IMR-90 (cell line): ENCODE results near the gene TULP4. TPM values are rescaled to one million over a fixed set of nuclear protein-coding genes. Genes with fewer than 3 reads are reported as not detected.

Source experiments
- ATAC-seq: fragments of 200-7000 bp; cut with Tn5 transposase; 2 replicates; pipeline ENCODE4 v1.9.1; 2020; ENCODE audit warnings: low read depth, mild to moderate bottlenecking, moderate library complexity
- BruUV-seq: library from RNA; stranded (reverse); fragments of 400-500 nt; replicated peaks from 2 replicates; lab custom pipeline; 2021; lab: Mats Ljungman, UMichigan
- CTCF ChIA-PET: fragments of 300-600 bp; formaldehyde crosslinking; extraction: SDS; loops from one replicate; lab custom pipeline; 2021; ENCODE audit warnings: antibody characterized with exemption; lab: Yijun Ruan, JAX
- POLR2A ChIA-PET: fragments of 300-600 bp; sonication (Branson Sonifier 250); formaldehyde crosslinking; loops from one replicate; lab custom pipeline; 2022; ENCODE audit warnings: antibody characterized with exemption; ENCODE audit not compliant: unreplicated experiment; lab: Charles Lee
- DNase-seq: peaks from one replicate; pipeline ENCODE4 v3.0.0; 2013
- H2AFZ ChIP-seq: replicated peaks from 2 replicates; pipeline ENCODE3; 2013; ENCODE audit warnings: low read length, mild to moderate bottlenecking; ENCODE audit not compliant: poor library complexity
- H2AK5ac ChIP-seq: 2 replicates; pipeline ENCODE4 v1.6.1; 2013; ENCODE audit warnings: low read depth, low read length, inconsistent platforms
- H2AK9ac ChIP-seq: replicated peaks from 2 replicates; pipeline ENCODE3; 2013; ENCODE audit warnings: mild to moderate bottlenecking, low read depth, low read length, moderate library complexity; ENCODE audit not compliant: poor library complexity
- H2BK120ac ChIP-seq: 2 replicates; pipeline ENCODE4 v1.6.1; 2013; ENCODE audit warnings: low read depth, low read length, inconsistent platforms
- H2BK15ac ChIP-seq: 3 replicates; pipeline ENCODE4 v1.6.1; 2013; ENCODE audit warnings: low read depth, low read length, inconsistent platforms
- H2BK20ac ChIP-seq: 2 replicates; pipeline ENCODE4 v1.6.1; 2013; ENCODE audit warnings: low read depth, mild to moderate bottlenecking, inconsistent platforms, low read length, moderate library complexity
- H2BK5ac ChIP-seq: 2 replicates; pipeline ENCODE4 v1.6.1; 2013; ENCODE audit warnings: mild to moderate bottlenecking, low read depth, low read length, inconsistent platforms; ENCODE audit not compliant: poor library complexity, severe bottlenecking
- H3K14ac ChIP-seq: replicated peaks from 2 replicates; pipeline ENCODE4 v1.6.1; 2013; ENCODE audit warnings: low read depth, low read length, inconsistent platforms
- H3K18ac ChIP-seq: 2 replicates; pipeline ENCODE4 v1.6.1; 2013; ENCODE audit warnings: low read depth, low read length, control low read depth
- H3K23ac ChIP-seq: 2 replicates; pipeline ENCODE4 v1.6.1; 2013; ENCODE audit warnings: low read depth, low read length, inconsistent platforms
- H3K27ac ChIP-seq: 2 replicates; pipeline ENCODE4 v1.5.1; 2013; ENCODE audit warnings: mild to moderate bottlenecking, control low read depth, low read length; ENCODE audit not compliant: insufficient read depth
- H3K27me3 ChIP-seq: 2 replicates; pipeline ENCODE4 v1.6.1; 2013; ENCODE audit warnings: low read length; ENCODE audit not compliant: control insufficient read depth, insufficient read depth
- H3K36me3 ChIP-seq: 2 replicates; pipeline ENCODE4 v1.6.1; 2013; ENCODE audit warnings: low read length, mixed read lengths; ENCODE audit not compliant: control insufficient read depth, insufficient read depth
- H3K4ac ChIP-seq: 2 replicates; pipeline ENCODE4 v1.6.1; 2013; ENCODE audit warnings: low read depth, low read length, inconsistent platforms
- H3K4me1 ChIP-seq: 2 replicates; pipeline ENCODE4 v1.6.1; 2013; ENCODE audit warnings: low read length, mixed read lengths; ENCODE audit not compliant: control insufficient read depth, insufficient read depth
- H3K4me2 ChIP-seq: 2 replicates; pipeline ENCODE4 v1.6.1; 2013; ENCODE audit warnings: low read depth, mild to moderate bottlenecking, control low read depth, low read length, moderate library complexity
- H3K4me3 ChIP-seq: 2 replicates; pipeline ENCODE4 v1.5.1; 2013; ENCODE audit warnings: low read depth, mild to moderate bottlenecking, control low read depth, low read length, moderate library complexity; ENCODE audit not compliant: insufficient read depth
- H3K56ac ChIP-seq: 2 replicates; pipeline ENCODE4 v1.6.1; 2013; ENCODE audit warnings: low read length, inconsistent platforms; ENCODE audit not compliant: insufficient read depth; ENCODE audit errors: extremely low read depth
- H3K79me1 ChIP-seq, 2 experiments: 2 replicates each; pipeline ENCODE4 v1.6.1; 2013; ENCODE audit warnings: low read length in 2 of 2, inconsistent platforms in 1 of 2, low read depth in 1 of 2
- H3K9ac ChIP-seq: 2 replicates; pipeline ENCODE4 v1.6.1; 2013; ENCODE audit warnings: low read depth, low read length, control low read depth
- H3K9me1 ChIP-seq: 2 replicates; pipeline ENCODE4 v1.6.1; 2013; ENCODE audit warnings: low read length, inconsistent platforms; ENCODE audit not compliant: insufficient read depth
- H3K9me3 ChIP-seq: 2 replicates; pipeline ENCODE4 v1.6.1; 2013; ENCODE audit warnings: low read length; ENCODE audit not compliant: control insufficient read depth, insufficient read depth
- H4K20me1 ChIP-seq: 2 replicates; pipeline ENCODE4 v1.6.1; 2013; ENCODE audit warnings: low read length, inconsistent platforms; ENCODE audit not compliant: insufficient read depth
- H4K5ac ChIP-seq: 2 replicates; pipeline ENCODE4 v1.6.1; 2013; ENCODE audit warnings: mild to moderate bottlenecking, low read depth, low read length, control low read depth
- H4K8ac ChIP-seq, 2 experiments: 2 replicates each; pipeline ENCODE4 v1.6.1; 2013; ENCODE audit warnings: low read depth in 2 of 2, low read length in 2 of 2, control low read depth in 1 of 2, inconsistent platforms in 1 of 2
- H4K91ac ChIP-seq: 2 replicates; pipeline ENCODE4 v1.6.1; 2013; ENCODE audit warnings: low read depth, low read length, inconsistent platforms; ENCODE audit not compliant: insufficient read depth
- BHLHE40 ChIP-seq: fragments of 150-350 bp; IDR thresholded peaks from 2 replicates; pipeline ENCODE4 v1.6.1; 2016; ENCODE audit warnings: mild to moderate bottlenecking, low read depth, low read length
- RFX5 ChIP-seq: IDR thresholded peaks from 2 replicates; pipeline ENCODE4 v1.8.0; 2012; ENCODE audit warnings: low read depth, mild to moderate bottlenecking, low read length, moderate library complexity
- SMC3 ChIP-seq: fragments of 150-350 bp; IDR thresholded peaks from 2 replicates; pipeline ENCODE4 v1.6.1; 2016; ENCODE audit warnings: low read depth, mild to moderate bottlenecking, antibody characterized with exemption, low read length, moderate library complexity
- WGBS, 2 experiments: methylation state at CpG; one replicate each; pipeline versions ENCODE4 v1.1.5 to v1.1.7; 2013; ENCODE audit warnings: missing lambda C conversion rate in 2 of 2; ENCODE audit not compliant: insufficient read length in 1 of 2; ENCODE audit errors: extremely low coverage in 2 of 2; 5-methylcytosine and 5-hydroxymethylcytosine counted together
- dilution Hi-C: fragments of 300-500 bp; cut with HindIII; formaldehyde crosslinking; loops from one replicate; pipeline ENCODE4 v1.14.3; 2018; ENCODE audit warnings: low sequenced_read_pairs; ENCODE audit not compliant: unreplicated experiment
- in situ Hi-C: fragments of 300-500 bp; cut with MboI; formaldehyde crosslinking; loops from 3 replicates; pipeline ENCODE4 v1.14.3; 2019; ENCODE audit warnings: low sequenced_read_pairs, inconsistent platforms, mixed read lengths
- intact Hi-C: fragments of 100-400 bp; cut with micrococcal nuclease; formaldehyde crosslinking; loops from 2 replicates; pipeline ENCODE4 v1.10.0; 2022
- polyA plus RNA-seq, 3 experiments: library from polyadenylated mRNA; depleted of rRNA; stranded (reverse); fragments of >200 nt; gene quantifications; 2 replicates each; pipeline ENCODE4 v1.2.3, GENCODE V29; 2012; ENCODE audit warnings: low replicate concordance in 1 of 3
- total RNA-seq: library from RNA; depleted of rRNA; stranded (reverse); fragments of >200 nt; gene quantifications from 2 replicates; pipeline ENCODE4 v1.2.3, GENCODE V29; 2012
- TF ChIP-seq, protein P1 (sequence below): conservative IDR thresholded peaks from 2 replicates; pipeline ENCODE4 v1.5.1; 2012; ENCODE audit warnings: mild to moderate bottlenecking, low read depth, low read length, improper control_type of control experiment

TULP4 gene
- total and polyA plus RNA-seq, 2 of the 4 experiments (the other 2 are of a cell fraction) = 8.1 to 30.6 TPM

GRCh38 chr6:158519300-158519699, 207.0 kb downstream of the TULP4 start:
- Histone ChIP-seq H3K9me1 (no peaks in the 10 kb centered on the region), H2AFZ (no peak overlapping the region), H3K4me2 (no peak overlapping the region), H2BK20ac (no peak overlapping the region), H3K18ac (no peak overlapping the region), H4K8ac (no peak overlapping the region), H3K27me3 (no peaks in the 10 kb centered on the region; the same call in 1 of the 2 replicates), H3K4ac (no peak overlapping the region), H3K23ac (no peak overlapping the region), H4K91ac (no peak overlapping the region), H3K9ac (no peak overlapping the region), H4K20me1 (no peaks in the 10 kb centered on the region), H4K5ac (no peak overlapping the region), H2BK15ac (no peak overlapping the region), H3K27ac (no peak overlapping the region), H3K14ac (no peak overlapping the region), H3K9me3 (no peaks in the 10 kb centered on the region), H2AK5ac (no peak overlapping the region), H3K4me1 (no peaks in the 10 kb centered on the region), H2BK5ac (no peak overlapping the region), H3K79me1 (no peaks in the 10 kb centered on the region), H2AK9ac (no peak overlapping the region), H3K56ac (no peak overlapping the region), H2BK120ac (no peak overlapping the region), H3K4me3 (no peak overlapping the region), H3K36me3 (no peaks in the 10 kb centered on the region)
- ChIA-PET POLR2A (no interaction called here), CTCF (interaction anchor here (0.6 to 1.6 kb wide), 10 partner anchors 9 to 305 kb away, joined by 3 to 8 read pairs (median 4); no protein-coding TSS in a partner anchor)
- in situ Hi-C loops (loop anchor here (10.0 kb wide), 1 partner anchor 294 kb away; no protein-coding TSS in a partner anchor), intact Hi-C loops (loop anchor here (2.0 kb wide), 1 partner anchor 42 kb away; the partner anchor contains the start of gene TMEM181), dilution Hi-C loops (no loop called here)
- WGBS, 2 experiments = no CpG with 5 or more reads among the region's 3 CpGs
- ATAC-seq = no peak
- BruUV-seq = no TSS peak
- no peak for DNase-seq
- TF ChIP-seq, protein P1, sequence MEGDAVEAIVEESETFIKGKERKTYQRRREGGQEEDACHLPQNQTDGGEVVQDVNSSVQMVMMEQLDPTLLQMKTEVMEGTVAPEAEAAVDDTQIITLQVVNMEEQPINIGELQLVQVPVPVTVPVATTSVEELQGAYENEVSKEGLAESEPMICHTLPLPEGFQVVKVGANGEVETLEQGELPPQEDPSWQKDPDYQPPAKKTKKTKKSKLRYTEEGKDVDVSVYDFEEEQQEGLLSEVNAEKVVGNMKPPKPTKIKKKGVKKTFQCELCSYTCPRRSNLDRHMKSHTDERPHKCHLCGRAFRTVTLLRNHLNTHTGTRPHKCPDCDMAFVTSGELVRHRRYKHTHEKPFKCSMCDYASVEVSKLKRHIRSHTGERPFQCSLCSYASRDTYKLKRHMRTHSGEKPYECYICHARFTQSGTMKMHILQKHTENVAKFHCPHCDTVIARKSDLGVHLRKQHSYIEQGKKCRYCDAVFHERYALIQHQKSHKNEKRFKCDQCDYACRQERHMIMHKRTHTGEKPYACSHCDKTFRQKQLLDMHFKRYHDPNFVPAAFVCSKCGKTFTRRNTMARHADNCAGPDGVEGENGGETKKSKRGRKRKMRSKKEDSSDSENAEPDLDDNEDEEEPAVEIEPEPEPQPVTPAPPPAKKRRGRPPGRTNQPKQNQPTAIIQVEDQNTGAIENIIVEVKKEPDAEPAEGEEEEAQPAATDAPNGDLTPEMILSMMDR = no peak
- TF ChIP-seq RFX5 = no peak
- no peak for TF ChIP-seq BHLHE40
- TF ChIP-seq SMC3 = no peak
